H9 (cell line): Measurements from ENCODE around the gene ZNF621. TPM values are rescaled to one million over a fixed set of nuclear protein-coding genes. Genes with fewer than 3 reads are reported as not detected.

Experiments used
- DNase-seq: peaks from one replicate; pipeline ENCODE4 v3.0.0-alpha.2; 2017
- H2AFZ ChIP-seq: one replicate; pipeline ENCODE4 v1.6.1; 2013; ENCODE audit warnings: mild to moderate bottlenecking, low read length, control low read depth, moderate library complexity
- H2AK5ac ChIP-seq: 2 replicates; pipeline ENCODE4 v1.6.1; 2013; ENCODE audit warnings: low read length, control low read depth, mixed read lengths; ENCODE audit not compliant: insufficient read length
- H2BK120ac ChIP-seq: one replicate; pipeline ENCODE4 v1.6.1; 2013; ENCODE audit warnings: low read depth, mild to moderate bottlenecking, low read length, control low read depth, inconsistent platforms; ENCODE audit not compliant: poor library complexity, severe bottlenecking
- H2BK12ac ChIP-seq: 2 replicates; pipeline ENCODE4 v1.6.1; 2013; ENCODE audit warnings: low read length, control low read depth, mixed read lengths, low read depth; ENCODE audit not compliant: insufficient read length
- H2BK15ac ChIP-seq: 2 replicates; pipeline ENCODE4 v1.6.1; 2013; ENCODE audit warnings: low read depth, low read length, control low read depth
- H2BK20ac ChIP-seq: one replicate; pipeline ENCODE4 v1.6.1; 2013; ENCODE audit warnings: low read depth, mild to moderate bottlenecking, low read length, control low read depth, inconsistent platforms; ENCODE audit not compliant: poor library complexity, severe bottlenecking
- H2BK5ac ChIP-seq: 2 replicates; pipeline ENCODE4 v1.6.1; 2013; ENCODE audit warnings: low read length, control low read depth, mixed read lengths; ENCODE audit not compliant: insufficient read length
- H3K14ac ChIP-seq: 2 replicates; pipeline ENCODE4 v1.6.1; 2013; ENCODE audit warnings: low read length, control low read depth; ENCODE audit not compliant: insufficient read depth
- H3K18ac ChIP-seq: 2 replicates; pipeline ENCODE4 v1.6.1; 2013; ENCODE audit warnings: low read depth, mild to moderate bottlenecking, mixed read lengths, low read length, control low read depth; ENCODE audit not compliant: insufficient read length
- H3K23ac ChIP-seq: 2 replicates; pipeline ENCODE4 v1.6.1; 2013; ENCODE audit warnings: low read length, control low read depth, mixed read lengths, low read depth; ENCODE audit not compliant: insufficient read length
- H3K23me2 ChIP-seq: 2 replicates; pipeline ENCODE4 v1.6.1; 2013; ENCODE audit warnings: low read depth, mild to moderate bottlenecking, mixed read lengths, low read length, control low read depth; ENCODE audit not compliant: insufficient read length, poor library complexity, severe bottlenecking
- H3K27ac ChIP-seq: 2 replicates; pipeline ENCODE4 v1.5.1; 2013; ENCODE audit warnings: low read length, control low read depth, mixed read lengths, low read depth; ENCODE audit not compliant: insufficient read length
- H3K27me3 ChIP-seq: 2 replicates; pipeline ENCODE4 v1.6.1; 2013; ENCODE audit warnings: low read length, control low read depth, inconsistent platforms; ENCODE audit not compliant: insufficient read depth
- H3K4ac ChIP-seq: 2 replicates; pipeline ENCODE4 v1.6.1; 2013; ENCODE audit warnings: low read depth, mild to moderate bottlenecking, control low read depth, inconsistent platforms, low read length, moderate library complexity
- H3K4me1 ChIP-seq: 2 replicates; pipeline ENCODE4 v1.6.1; 2013; ENCODE audit warnings: low read length, control low read depth, inconsistent platforms; ENCODE audit not compliant: insufficient read depth
- H3K4me2 ChIP-seq: 2 replicates; pipeline ENCODE4 v1.6.1; 2013; ENCODE audit warnings: low read length, control low read depth, mixed read lengths; ENCODE audit not compliant: insufficient read length, insufficient read depth
- H3K56ac ChIP-seq: 2 replicates; pipeline ENCODE4 v1.6.1; 2013; ENCODE audit warnings: low read depth, mild to moderate bottlenecking, mixed read lengths, low read length, control low read depth; ENCODE audit not compliant: insufficient read length
- H3K79me1 ChIP-seq: 2 replicates; pipeline ENCODE4 v1.6.1; 2013; ENCODE audit warnings: low read depth, mild to moderate bottlenecking, moderate library complexity, low read length, control low read depth, inconsistent platforms; ENCODE audit not compliant: insufficient read depth, poor library complexity, severe bottlenecking
- H3K79me2 ChIP-seq: 2 replicates; pipeline ENCODE4 v1.6.1; 2013; ENCODE audit warnings: low read length, control low read depth, inconsistent platforms; ENCODE audit not compliant: insufficient read depth
- H3K9ac ChIP-seq: 2 replicates; pipeline ENCODE4 v1.6.1; 2013; ENCODE audit warnings: low read length, control low read depth, mixed read lengths; ENCODE audit not compliant: insufficient read length; ENCODE audit errors: extremely low read depth
- H3K9me3 ChIP-seq: one replicate; pipeline ENCODE4 v1.6.1; 2013; ENCODE audit warnings: low read depth, low read length, inconsistent platforms; ENCODE audit not compliant: control insufficient read depth
- H3T11ph ChIP-seq: one replicate; pipeline ENCODE4 v1.6.1; 2013; ENCODE audit warnings: mild to moderate bottlenecking, low read length, control low read depth, inconsistent platforms
- H4K20me1 ChIP-seq: one replicate; pipeline ENCODE4 v1.6.1; 2013; ENCODE audit not compliant: control insufficient read depth, insufficient read length, insufficient read depth
- H4K5ac ChIP-seq: 2 replicates; pipeline ENCODE4 v1.6.1; 2013; ENCODE audit warnings: low read depth, mild to moderate bottlenecking, mixed read lengths, low read length, control low read depth; ENCODE audit not compliant: insufficient read length
- H4K8ac ChIP-seq: replicated peaks from 2 replicates; pipeline ENCODE4 v1.6.1; 2013; ENCODE audit warnings: low read length, control low read depth, mixed read lengths, low read depth; ENCODE audit not compliant: insufficient read length
- H4K91ac ChIP-seq: 2 replicates; pipeline ENCODE4 v1.6.1; 2013; ENCODE audit warnings: low read depth, mild to moderate bottlenecking, moderate library complexity, mixed read lengths, low read length, control low read depth; ENCODE audit not compliant: insufficient read length
- H3K27ac Mint-ChIP-seq, 3 experiments: 2 replicates in 2 of 3; 3 replicates in 1 of 3; pipeline ENCODE4 v1.8.0; 2020 to 2021; ENCODE audit warnings: mixed read lengths in 3 of 3, mild to moderate bottlenecking in 1 of 3, moderate library complexity in 1 of 3
- H3K27me3 Mint-ChIP-seq: 2 replicates; pipeline ENCODE4 v1.8.0; 2021; ENCODE audit warnings: low read depth, mild to moderate bottlenecking, moderate library complexity, mixed read lengths
- H3K36me3 Mint-ChIP-seq, 3 experiments: 2 replicates in 2 of 3; 3 replicates in 1 of 3; pipeline ENCODE4 v1.8.0; 2020 to 2021; ENCODE audit warnings: low read depth in 3 of 3, mixed read lengths in 3 of 3; ENCODE audit not compliant: insufficient read depth in 1 of 3
- H3K4me1 Mint-ChIP-seq, 2 experiments: 2 replicates each; pipeline ENCODE4 v1.8.0; 2020; ENCODE audit warnings: mixed read lengths in 2 of 2
- H3K4me3 Mint-ChIP-seq, 2 experiments: 2 replicates in 1 of 2; 3 replicates in 1 of 2; pipeline ENCODE4 v1.8.0; 2020 to 2021; ENCODE audit warnings: mild to moderate bottlenecking in 2 of 2, mixed read lengths in 2 of 2, moderate library complexity in 1 of 2
- H3K9me3 Mint-ChIP-seq, 2 experiments: 2 replicates in 1 of 2; 3 replicates in 1 of 2; pipeline ENCODE4 v1.8.0; 2020; ENCODE audit warnings: mild to moderate bottlenecking in 2 of 2, mixed read lengths in 2 of 2, moderate library complexity in 1 of 2
- WGBS: extraction: QIAGEN DNeasy Blood & Tissue Kit; methylation state at CpG from one replicate; pipeline ENCODE4 v1.1.7; 2013; ENCODE audit warnings: missing lambda C conversion rate, low lambda C conversion rate, mixed read lengths; ENCODE audit not compliant: insufficient read length; ENCODE audit errors: extremely low coverage; 5-methylcytosine and 5-hydroxymethylcytosine counted together
- total RNA-seq: library from RNA; stranded (reverse); gene quantifications from 2 replicates; pipeline ENCODE4 v1.2.1, GENCODE V29; 2021
- TF ChIP-seq, protein P1 (sequence below): fragments of 200-600 bp; sonication (generic); conservative IDR thresholded peaks from 3 replicates; pipeline ENCODE4 v1.8.0; 2021; ENCODE audit warnings: antibody characterized with exemption, mild to moderate bottlenecking

ZNF621 gene
- total RNA-seq, 1 experiment from 2014 or later = 23.8 TPM

DNA sequence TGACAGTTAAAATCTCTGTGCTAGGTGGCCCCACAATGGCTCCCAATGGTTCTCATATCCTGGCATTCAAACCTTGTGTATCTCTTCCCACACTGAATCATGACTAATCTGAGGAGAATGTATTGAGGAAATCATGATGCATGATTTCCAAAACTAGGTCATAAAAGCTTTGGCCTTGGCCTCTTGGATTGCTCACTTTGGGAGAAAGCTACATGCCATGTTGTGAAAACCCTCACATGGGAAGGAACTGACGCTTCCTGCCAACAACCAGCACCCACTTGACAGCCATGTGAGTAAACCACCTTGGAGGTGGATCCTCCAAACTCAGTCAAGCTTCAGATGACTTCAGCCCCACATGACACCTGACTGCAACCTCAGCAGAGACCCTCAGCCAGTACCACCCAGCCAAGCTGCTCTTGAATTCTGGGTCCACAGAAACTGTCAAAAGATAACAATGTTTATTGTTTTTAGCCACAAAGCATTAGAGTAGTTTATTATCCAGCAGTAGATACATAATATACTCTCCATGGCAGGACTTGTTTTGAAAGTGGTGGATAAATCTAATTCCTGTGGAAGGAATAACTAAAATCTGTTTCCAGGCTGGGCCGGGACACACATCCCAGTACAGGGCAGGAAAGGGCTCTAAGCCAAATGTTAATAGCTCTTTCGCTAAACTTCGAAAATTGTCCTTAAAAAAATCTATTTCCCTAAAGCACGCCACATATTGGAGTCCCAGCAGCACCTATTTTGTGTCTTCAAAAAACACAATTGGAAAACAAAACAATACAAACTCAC, 19.9 kb upstream of the ZNF621 start:
- Histone ChIP-seq H2BK120ac (no peak overlapping the region), H2AFZ (no peak overlapping the region), H3K14ac (no peak overlapping the region), H3K18ac (no peak overlapping the region), H2BK5ac (no peak overlapping the region), H4K8ac (no peak overlapping the region), H3K23ac (no peak overlapping the region), H3K9me3 (no peaks in the 10 kb centered on the region), H4K91ac (no peak overlapping the region), H3K27ac (no peak overlapping the region), H3K4ac (no peak overlapping the region), H3K79me2 (peaks cover 2% of the 10 kb centered on the region; the same call in 1 of the 2 replicates), H3K27me3 (no peaks in the 10 kb centered on the region), H3K4me1 (no peaks in the 10 kb centered on the region; the same call in 1 of the 2 replicates), H3K56ac (no peak overlapping the region), H3K4me2 (peak overlapping the region; percentile 85), H3K23me2 (peaks cover 4% of the 10 kb centered on the region), H2BK15ac (no peak overlapping the region), H4K20me1 (no peaks in the 10 kb centered on the region), H3K9ac (no peak overlapping the region), H2BK12ac (no peak overlapping the region), H4K5ac (no peak overlapping the region), H3K79me1 (no peaks in the 10 kb centered on the region), H2BK20ac (no peak overlapping the region), H3T11ph (no peak overlapping the region), H2AK5ac (no peak overlapping the region)
- Mint-ChIP-seq H3K27ac (no peak overlapping the region), H3K9me3 (peaks cover 0 to 2% of the 10 kb centered on the region in 2 experiments; a peak in 2 of 5 replicates), H3K27me3 (no peaks in the 10 kb centered on the region), H3K36me3 (peaks cover 8 to 25% (median 23%) of the 10 kb centered on the region in 3 experiments; a peak in 6 of 7 replicates), H3K4me3 (peak overlapping the region; percentile 97 to 99), H3K4me1 (peaks cover 11 to 14% of the 10 kb centered on the region in 2 experiments)
- no CpG with 5 or more reads among the region's 5 CpGs for WGBS
- DNase-seq = no peak
- TF ChIP-seq, protein P1, sequence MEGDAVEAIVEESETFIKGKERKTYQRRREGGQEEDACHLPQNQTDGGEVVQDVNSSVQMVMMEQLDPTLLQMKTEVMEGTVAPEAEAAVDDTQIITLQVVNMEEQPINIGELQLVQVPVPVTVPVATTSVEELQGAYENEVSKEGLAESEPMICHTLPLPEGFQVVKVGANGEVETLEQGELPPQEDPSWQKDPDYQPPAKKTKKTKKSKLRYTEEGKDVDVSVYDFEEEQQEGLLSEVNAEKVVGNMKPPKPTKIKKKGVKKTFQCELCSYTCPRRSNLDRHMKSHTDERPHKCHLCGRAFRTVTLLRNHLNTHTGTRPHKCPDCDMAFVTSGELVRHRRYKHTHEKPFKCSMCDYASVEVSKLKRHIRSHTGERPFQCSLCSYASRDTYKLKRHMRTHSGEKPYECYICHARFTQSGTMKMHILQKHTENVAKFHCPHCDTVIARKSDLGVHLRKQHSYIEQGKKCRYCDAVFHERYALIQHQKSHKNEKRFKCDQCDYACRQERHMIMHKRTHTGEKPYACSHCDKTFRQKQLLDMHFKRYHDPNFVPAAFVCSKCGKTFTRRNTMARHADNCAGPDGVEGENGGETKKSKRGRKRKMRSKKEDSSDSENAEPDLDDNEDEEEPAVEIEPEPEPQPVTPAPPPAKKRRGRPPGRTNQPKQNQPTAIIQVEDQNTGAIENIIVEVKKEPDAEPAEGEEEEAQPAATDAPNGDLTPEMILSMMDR = no peak
